ENCODE measurements around the gene RAB4A.
"Not testable (repeated sequence)": the region's sequence is repeated elsewhere in the genome, so short reads cannot be mapped to it uniquely, and the experiment has no call there.

Gene RAB4A

GRCh38 chr1:229300099-229300757, 29.3 kb downstream of the RAB4A start:
- no peak for DNase-seq

- DNase-seq = no peak
These were observed 31.8 kb downstream of the RAB4A start for GRCh38 chr1:229302740-229303139.

GRCh38 chr1:229303855-229304254, 32.9 kb downstream of the RAB4A start:
- DNase-seq = no peak

- DNase-seq = no peak
These were observed 34.5 kb downstream of the RAB4A start for GRCh38 chr1:229305392-229305791.

- DNase-seq = no peak
These were observed 38.2 kb downstream of the RAB4A start for GRCh38 chr1:229309074-229309473.

- DNase-seq = no peak
These were observed 38.8 kb downstream of the RAB4A start for GRCh38 chr1:229309684-229310083.

- no peak for DNase-seq
These were observed 39.9 kb downstream of the RAB4A start for GRCh38 chr1:229310833-229311232.

- DNase-seq = no peak
These were observed 45.3 kb downstream of the RAB4A start for GRCh38 chr1:229316166-229316565.

GRCh38 chr1:229318056-229318455, 47.1 kb downstream of the RAB4A start:
- DNase-seq = no peak

GRCh38 chr1:229319487-229319886, 48.6 kb downstream of the RAB4A start:
- no peak for DNase-seq

GRCh38 chr1:229323201-229323600, 52.3 kb downstream of the RAB4A start:
- DNase-seq = no peak

- DNase-seq = no peak
These were observed 53.1 kb downstream of the RAB4A start for GRCh38 chr1:229323885-229324553.

- peak; percentile 50 for DNase-seq
These were observed 54.5 kb downstream of the RAB4A start for GRCh38 chr1:229325401-229325800.

- DNase-seq = no peak
These were observed 55.1 kb downstream of the RAB4A start for GRCh38 chr1:229325853-229326487.

GRCh38 chr1:229326601-229327000, 55.7 kb downstream of the RAB4A start:
- no peak for DNase-seq

- DNase-seq = not testable (repeated sequence)
These were observed 56.9 kb downstream of the RAB4A start for GRCh38 chr1:229327765-229328164.

GRCh38 chr1:229328598-229329362, 57.9 kb downstream of the RAB4A start:
- DNase-seq = no peak

GRCh38 chr1:229334269-229334668, 63.4 kb downstream of the RAB4A start:
- no peak for DNase-seq

- DNase-seq = no peak
These were observed 63.8 kb downstream of the RAB4A start for GRCh38 chr1:229334716-229335115.

- DNase-seq = no peak
These were observed 65.4 kb downstream of the RAB4A start for GRCh38 chr1:229336345-229336744.

- no peak for DNase-seq
These were observed 68.2 kb downstream of the RAB4A start for GRCh38 chr1:229339086-229339485.

- DNase-seq = no peak
These were observed 68.6 kb downstream of the RAB4A start for GRCh38 chr1:229339520-229339919.

- peak; percentile 23 for DNase-seq
These were observed 69.6 kb downstream of the RAB4A start for GRCh38 chr1:229340496-229340895.
